HAP-1 (cell line): ENCODE results near the gene ICAM3.
"Not testable (repeated sequence)": the region's sequence is repeated elsewhere in the genome, so short reads cannot be mapped to it uniquely, and the experiment has no call there.

Experiments used
- DNase-seq, 2 experiments: peaks; one replicate each; pipeline ENCODE4 v3.0.0-alpha.2; 2016 to 2020; ENCODE audit warnings: low spot score in 2 of 2
- H3K27me3 ChIP-seq: fragments of 250-450 bp; sonication (Bioruptor Pico); 2 replicates; pipeline ENCODE4 v1.5.1; 2020; ENCODE audit warnings: low read depth, mild to moderate bottlenecking, moderate library complexity
- H3K36me3 ChIP-seq: fragments of 250-450 bp; sonication (Bioruptor Pico); replicated peaks from 2 replicates; pipeline ENCODE4 v1.5.1; 2020; ENCODE audit warnings: mild to moderate bottlenecking
- H3K4me1 ChIP-seq: fragments of 250-450 bp; sonication (Bioruptor Pico); 2 replicates; pipeline ENCODE4 v1.5.1; 2020; ENCODE audit warnings: mild to moderate bottlenecking
- H3K4me3 ChIP-seq: fragments of 250-450 bp; sonication (Bioruptor Pico); 2 replicates; pipeline ENCODE4 v1.5.1; 2020; ENCODE audit warnings: mild to moderate bottlenecking, moderate library complexity
- H3K9me3 ChIP-seq: fragments of 250-450 bp; sonication (Bioruptor Pico); 2 replicates; pipeline ENCODE4 v1.5.1; 2020; ENCODE audit warnings: mild to moderate bottlenecking, moderate library complexity
- in situ Hi-C: fragments of 300-500 bp; cut with MboI; formaldehyde crosslinking; loops from 3 replicates; pipeline ENCODE4 v1.14.3; 2020; ENCODE audit warnings: low sequenced_read_pairs, inconsistent platforms, mixed read lengths

The ICAM3 gene

GRCh38 chr19:10339380-10339960, at the start of gene ICAM3:
ICAM3 (minus strand) TSS chr19:10339624; CDS start chr19:10339614, 10 bp downstream.
- no peaks in the 10 kb centered on the region for H3K36me3 ChIP-seq
- no peaks in the 10 kb centered on the region for H3K9me3 ChIP-seq
- no peaks in the 10 kb centered on the region for H3K27me3 ChIP-seq
- H3K4me3 ChIP-seq, result no peak within 1 kb of the TSS
- H3K4me1 ChIP-seq, result peaks cover 3% of the 10 kb centered on the region; the same call in 1 of the 2 replicates
- DNase-seq, result no peak
- in situ Hi-C loops, result no loop called here

- peak; percentile 71 to 94 for DNase-seq
- in situ Hi-C loops, result loop anchor here (5.0 to 10.0 kb wide), 2 partner anchors 117 to 464 kb away; partner anchors contain the start of gene ICAM1
- Histone ChIP-seq H3K4me3 (no peak overlapping the region), H3K9me3 (no peaks in the 10 kb centered on the region), H3K36me3 (peaks cover 39% of the 10 kb centered on the region), H3K27me3 (no peaks in the 10 kb centered on the region), H3K4me1 (no peaks in the 10 kb centered on the region)
Observed at GRCh38 chr19:10388957-10389356, 49.5 kb upstream of the ICAM3 start.

- Histone ChIP-seq H3K4me3 (no peak overlapping the region), H3K27me3 (no peaks in the 10 kb centered on the region), H3K4me1 (0 out of 2 replicates have a peak, but pooled peaks cover 1% of the 10 kb centered on the region), H3K36me3 (peaks cover under 1% of the 10 kb centered on the region; the same call in 1 of the 2 replicates), H3K9me3 (no peaks in the 10 kb centered on the region)
- in situ Hi-C loops, result loop anchor here (10.0 kb wide), 1 partner anchor 460 kb away; no protein-coding TSS in a partner anchor
- no peak for DNase-seq
Observed at GRCh38 chr19:10384580-10384979, 45.2 kb upstream of the ICAM3 start.

GRCh38 chr19:10383223-10383499, 43.7 kb upstream of the ICAM3 start:
- in situ Hi-C loops, result loop anchor here (10.0 kb wide), 1 partner anchor 458 kb away; no protein-coding TSS in a partner anchor
- not testable (repeated sequence) for H3K36me3 ChIP-seq, DNase-seq, H3K27me3 ChIP-seq, H3K4me3 ChIP-seq, H3K4me1 ChIP-seq, H3K9me3 ChIP-seq

GRCh38 chr19:10380313-10381102, 41.1 kb upstream of the ICAM3 start, which contains the start of gene TYK2:
TYK2 (minus strand) TSS chr19:10380572; CDS start chr19:10378406, 2,166 bp downstream.
- no peaks in the 10 kb centered on the region for H3K27me3 ChIP-seq
- 0 out of 2 replicates have a peak, but pooled peaks cover 3% of the 10 kb centered on the region for H3K4me1 ChIP-seq
- H3K36me3 ChIP-seq, result peaks cover 5% of the 10 kb centered on the region
- no peaks in the 10 kb centered on the region for H3K9me3 ChIP-seq
- DNase-seq, result peak; percentile 96 to 99
- in situ Hi-C loops, result loop anchor here (10.0 kb wide), 1 partner anchor 456 kb away; no protein-coding TSS in a partner anchor
- H3K4me3 ChIP-seq, result peak within 1 kb of the TSS; percentile 86

GRCh38 chr19:10379880-10380312, 40.5 kb upstream of the ICAM3 start:
- in situ Hi-C loops, result loop anchor here (10.0 kb wide), 1 partner anchor 455 kb away; no protein-coding TSS in a partner anchor
- Histone ChIP-seq H3K9me3 (no peaks in the 10 kb centered on the region), H3K4me1 (0 out of 2 replicates have a peak, but pooled peaks cover 3% of the 10 kb centered on the region), H3K4me3 (peak overlapping the region; percentile 86), H3K27me3 (no peaks in the 10 kb centered on the region), H3K36me3 (peaks cover 5% of the 10 kb centered on the region)
- no peak for DNase-seq

- Histone ChIP-seq H3K9me3 (no peaks in the 10 kb centered on the region), H3K4me3 (no peak overlapping the region), H3K4me1 (0 out of 2 replicates have a peak, but pooled peaks cover 3% of the 10 kb centered on the region), H3K27me3 (no peaks in the 10 kb centered on the region), H3K36me3 (peaks cover 5% of the 10 kb centered on the region)
- in situ Hi-C loops, result no loop called here
- DNase-seq, result no peak
Observed at GRCh38 chr19:10378124-10378523, 38.7 kb upstream of the ICAM3 start.

GRCh38 chr19:10377140-10377640, 37.8 kb upstream of the ICAM3 start:
- in situ Hi-C loops, H3K36me3 ChIP-seq, H3K9me3 ChIP-seq, H3K4me1 ChIP-seq, DNase-seq, H3K4me3 ChIP-seq, H3K27me3 ChIP-seq: not testable (repeated sequence)

GRCh38 chr19:10374931-10375330, 35.5 kb upstream of the ICAM3 start:
- Histone ChIP-seq H3K36me3 (peaks cover 5% of the 10 kb centered on the region), H3K27me3 (no peaks in the 10 kb centered on the region), H3K9me3 (no peaks in the 10 kb centered on the region), H3K4me1 (0 out of 2 replicates have a peak, but pooled peaks cover 3% of the 10 kb centered on the region), H3K4me3 (no peak overlapping the region)
- in situ Hi-C loops, result no loop called here
- DNase-seq, result no peak

GRCh38 chr19:10372690-10373089, 33.3 kb upstream of the ICAM3 start:
- Histone ChIP-seq H3K4me3 (no peak overlapping the region), H3K27me3 (no peaks in the 10 kb centered on the region), H3K9me3 (no peaks in the 10 kb centered on the region), H3K4me1 (no peaks in the 10 kb centered on the region), H3K36me3 (peaks cover 13% of the 10 kb centered on the region)
- DNase-seq, result no peak
- in situ Hi-C loops, result no loop called here

- no peak overlapping the region for H3K4me3 ChIP-seq
- H3K36me3 ChIP-seq, result peaks cover 26% of the 10 kb centered on the region
- no peaks in the 10 kb centered on the region for H3K9me3 ChIP-seq
- no peaks in the 10 kb centered on the region for H3K27me3 ChIP-seq
- H3K4me1 ChIP-seq, result no peaks in the 10 kb centered on the region
- no peak for DNase-seq
- in situ Hi-C loops, result no loop called here
Observed at GRCh38 chr19:10368101-10368803, 28.8 kb upstream of the ICAM3 start.

- H3K9me3 ChIP-seq, in situ Hi-C loops, DNase-seq, H3K4me1 ChIP-seq, H3K27me3 ChIP-seq, H3K4me3 ChIP-seq: not testable (repeated sequence)
- peaks cover 26% of the 10 kb centered on the region for H3K36me3 ChIP-seq
Observed at GRCh38 chr19:10366950-10367512, 27.6 kb upstream of the ICAM3 start.

- H3K4me1 ChIP-seq, result no peaks in the 10 kb centered on the region
- in situ Hi-C loops, result no loop called here
- peaks cover 26% of the 10 kb centered on the region for H3K36me3 ChIP-seq
- no peaks in the 10 kb centered on the region for H3K9me3 ChIP-seq
- DNase-seq, result no peak
- no peak overlapping the region for H3K4me3 ChIP-seq
- no peaks in the 10 kb centered on the region for H3K27me3 ChIP-seq
Observed at GRCh38 chr19:10365518-10365917, 26.1 kb upstream of the ICAM3 start.
